Stromal cell of bone marrow (primary cell): Measurements from ENCODE around the gene VAT1.

ENCODE experiments used
- DNase-seq: peaks from one replicate; pipeline ENCODE4 v3.0.0-alpha.2; 2012; ENCODE audit warnings: low read depth

The VAT1 gene

DNA sequence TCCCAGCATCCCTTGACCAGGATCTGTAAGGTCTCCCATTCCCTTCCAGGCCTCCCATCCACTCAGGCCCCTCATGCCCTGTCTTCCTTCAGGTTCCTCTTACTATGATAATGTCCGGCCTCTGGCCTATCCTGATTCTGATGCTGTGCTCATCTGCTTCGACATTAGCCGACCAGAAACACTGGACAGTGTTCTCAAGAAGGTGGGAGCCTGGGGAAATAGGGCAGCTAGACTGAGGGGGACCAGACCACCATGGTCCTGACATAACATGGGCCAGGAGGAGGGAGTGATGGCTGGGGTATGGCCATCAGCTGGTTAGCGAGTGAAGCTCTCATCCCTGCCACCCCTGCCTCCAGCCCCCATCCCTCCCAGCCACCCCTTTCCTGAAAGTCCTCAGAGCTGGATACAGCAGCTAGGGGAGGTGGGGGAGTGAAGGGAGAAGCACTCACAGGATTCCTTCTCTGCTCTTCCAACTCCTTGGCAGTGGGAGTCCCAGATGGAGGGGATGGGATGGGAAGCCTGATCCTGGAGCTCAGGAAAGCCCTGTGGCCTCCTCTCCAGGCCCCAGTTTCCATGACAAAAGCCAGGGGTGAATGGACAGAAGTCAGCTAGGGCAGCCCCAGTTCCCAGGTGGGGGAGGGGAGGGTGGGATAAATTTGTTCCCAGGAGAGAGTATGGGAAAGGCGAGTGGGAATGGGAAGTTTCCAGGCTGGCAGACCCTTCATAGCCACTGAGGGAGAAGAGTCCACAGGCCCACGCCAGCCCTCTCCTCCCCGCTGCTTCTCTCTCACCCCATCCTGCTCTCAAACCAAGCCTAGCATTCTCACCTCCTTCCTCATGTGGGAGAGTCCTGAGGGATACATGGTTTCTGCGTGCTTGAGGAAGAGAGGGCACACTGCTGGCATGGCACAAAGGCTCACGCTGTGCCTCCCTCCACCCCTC is 5.2 kb upstream of the VAT1 start:
- DNase-seq = no peak

DNA sequence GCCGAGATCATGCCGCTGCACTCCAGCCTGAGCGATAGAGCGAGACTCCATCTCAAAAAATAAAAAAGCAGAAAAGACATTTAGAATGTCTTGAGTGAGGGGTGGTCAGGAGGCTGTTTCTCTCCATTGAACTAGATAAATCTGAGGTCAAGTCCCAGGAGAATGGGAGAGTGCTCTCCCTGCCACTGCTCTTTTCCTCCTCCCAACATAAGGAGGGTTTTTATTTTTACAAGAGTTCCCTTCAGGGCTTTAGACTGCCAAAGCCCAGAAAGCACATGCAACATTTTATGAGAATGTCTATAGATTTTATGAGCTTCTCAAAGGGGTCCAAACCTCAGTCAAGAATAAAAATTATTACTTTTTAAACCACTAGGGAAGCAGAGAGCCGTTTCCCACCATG is 4.4 kb upstream of the VAT1 start:
- no peak for DNase-seq

DNA sequence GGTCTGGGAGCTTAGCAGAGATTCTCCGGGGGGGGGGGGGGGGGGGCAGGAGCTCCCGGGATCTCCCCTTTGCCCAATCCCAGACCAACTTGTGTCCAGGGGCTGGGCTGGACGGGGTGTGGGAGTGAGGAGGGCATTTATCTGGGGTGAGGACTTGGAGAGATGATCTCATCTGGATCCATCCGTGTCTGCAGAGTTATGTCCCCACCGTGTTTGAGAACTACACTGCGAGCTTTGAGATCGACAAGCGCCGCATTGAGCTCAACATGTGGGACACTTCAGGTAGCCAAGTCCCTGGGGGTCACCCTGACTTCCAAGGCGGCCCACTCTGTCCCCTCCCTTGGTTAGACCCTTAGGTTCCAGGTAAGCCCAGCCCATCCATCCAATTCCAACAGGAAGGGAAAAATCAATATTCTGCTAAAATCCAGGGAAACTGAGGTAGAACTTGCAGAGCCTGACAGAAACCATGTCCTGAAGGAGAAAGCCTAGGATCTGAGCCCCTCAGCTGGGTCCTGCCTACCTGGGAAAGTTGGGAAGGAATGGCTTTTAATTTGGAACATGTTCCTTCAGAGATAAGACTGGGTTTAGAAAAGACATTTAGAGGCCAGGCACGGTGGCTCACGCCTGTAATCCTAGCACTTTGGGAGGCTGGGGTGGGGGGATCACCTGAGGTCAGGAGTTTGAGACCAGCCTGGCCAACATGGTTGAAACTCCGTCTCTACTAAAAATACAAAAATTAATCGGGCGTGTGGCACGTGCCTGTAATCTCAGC is 3.8 kb upstream of the VAT1 start:
- no peak for DNase-seq

DNA sequence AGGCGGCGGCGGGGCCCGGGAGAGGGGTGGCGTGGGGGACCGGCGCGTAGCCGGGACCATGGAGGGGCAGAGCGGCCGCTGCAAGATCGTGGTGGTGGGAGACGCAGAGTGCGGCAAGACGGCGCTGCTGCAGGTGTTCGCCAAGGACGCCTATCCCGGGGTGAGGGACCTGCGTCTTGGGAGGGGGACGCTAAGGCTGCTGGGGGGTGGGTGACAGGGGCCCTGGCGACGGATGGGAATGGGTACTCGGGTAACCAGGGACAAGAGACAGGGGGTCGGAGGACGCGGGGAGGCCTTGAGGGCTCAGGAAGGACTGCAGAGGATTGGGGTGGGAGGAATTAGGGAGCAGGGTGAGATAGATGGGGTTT is 3.1 kb upstream of the VAT1 start:
- DNase-seq = no peak

DNA sequence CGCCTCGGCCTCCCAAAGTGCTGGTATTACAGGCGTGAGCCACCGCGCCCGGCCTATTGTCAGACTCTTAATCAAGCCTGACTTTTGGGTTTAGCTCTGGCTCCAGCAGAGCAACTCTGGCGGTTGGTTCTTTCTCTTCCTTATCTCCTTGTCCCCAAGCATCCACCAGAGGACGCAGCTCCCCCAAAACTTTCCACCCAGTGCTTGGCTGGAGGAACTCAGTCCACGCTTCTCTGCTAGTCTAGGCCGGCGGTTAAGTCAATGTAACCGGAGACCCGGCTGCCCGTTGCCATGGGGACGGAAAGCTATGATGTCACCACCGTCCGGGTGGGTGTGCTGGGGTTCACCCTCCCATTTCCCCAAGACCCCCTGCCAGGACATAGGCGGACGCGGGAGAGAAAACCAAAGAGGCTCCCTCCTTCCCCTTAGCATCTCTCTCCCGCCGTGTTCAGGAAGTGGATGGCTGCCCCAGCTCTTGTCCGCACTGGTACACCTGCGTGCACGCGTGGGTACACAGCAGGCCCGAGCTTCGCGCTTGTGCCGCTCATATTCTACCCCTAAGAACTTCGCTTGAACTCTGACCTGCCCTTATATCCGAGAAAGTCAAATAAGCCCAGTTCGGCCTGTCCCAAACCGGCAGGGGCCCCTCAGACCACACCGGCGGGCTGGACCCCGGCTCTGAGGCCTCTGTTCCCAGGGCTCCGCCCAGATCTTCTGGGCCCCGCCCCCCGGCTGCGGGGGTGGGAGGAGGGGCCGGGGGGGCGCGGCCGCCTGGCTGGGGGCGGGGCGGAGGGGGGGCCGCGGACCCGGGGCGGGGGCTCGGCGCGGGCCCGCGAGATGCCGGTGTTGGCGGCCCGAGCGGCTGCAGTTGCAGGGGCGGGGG is 2.5 kb upstream of the VAT1 start, which contains the start of gene RND2:
TSS of gene RND2 (plus strand) at position 825 of the 883 bp plus-strand sequence. CDS start 117 bp downstream, outside the sequence.
- DNase-seq = peak; percentile 94

DNA sequence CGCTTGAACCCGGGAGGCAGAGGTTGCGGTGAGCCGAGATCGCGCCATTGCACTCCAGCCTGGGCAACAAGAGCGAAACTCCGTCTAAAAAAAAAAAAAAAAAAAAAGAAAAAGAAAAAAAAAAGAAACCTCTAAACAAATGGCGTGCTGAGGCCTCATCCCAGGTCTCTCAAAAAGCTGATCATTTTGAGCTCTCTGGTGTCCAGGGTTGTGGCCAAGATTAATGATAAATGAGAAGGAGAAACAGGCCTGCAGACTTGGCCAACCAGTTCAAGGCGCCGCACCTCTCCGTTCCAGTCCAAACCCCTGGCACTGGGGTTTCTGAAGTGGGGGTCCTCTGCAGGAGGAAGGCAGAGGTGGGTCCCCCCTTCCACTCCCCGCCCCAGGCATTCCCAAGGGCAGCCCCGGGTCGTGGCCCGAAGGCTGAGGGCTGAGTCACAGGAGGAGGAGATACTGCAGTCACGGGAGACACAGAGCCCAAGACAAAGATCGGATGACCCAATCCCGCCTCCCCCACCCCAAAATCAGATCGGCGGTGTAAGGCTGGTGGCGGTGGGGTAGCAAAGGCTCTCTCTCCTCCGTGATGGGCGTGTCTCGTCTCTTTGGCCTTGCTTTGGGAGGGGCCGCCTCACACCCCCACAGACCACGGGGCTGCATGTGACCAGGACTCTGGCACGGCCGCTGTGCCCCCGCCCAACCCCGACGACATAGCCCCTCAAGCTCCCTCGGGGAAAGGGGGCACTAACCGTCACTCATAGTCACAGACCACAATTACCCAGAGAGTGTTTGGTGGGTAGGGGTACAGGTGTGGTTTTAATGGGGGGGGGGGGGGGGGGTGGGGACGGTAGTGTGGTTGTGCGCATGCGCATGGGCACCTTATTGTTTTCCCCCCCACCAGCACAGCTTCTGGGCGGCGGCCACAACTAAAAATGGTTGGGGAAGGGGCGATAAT is 1.1 kb downstream of the VAT1 start:
- peak; percentile 75 for DNase-seq

DNA sequence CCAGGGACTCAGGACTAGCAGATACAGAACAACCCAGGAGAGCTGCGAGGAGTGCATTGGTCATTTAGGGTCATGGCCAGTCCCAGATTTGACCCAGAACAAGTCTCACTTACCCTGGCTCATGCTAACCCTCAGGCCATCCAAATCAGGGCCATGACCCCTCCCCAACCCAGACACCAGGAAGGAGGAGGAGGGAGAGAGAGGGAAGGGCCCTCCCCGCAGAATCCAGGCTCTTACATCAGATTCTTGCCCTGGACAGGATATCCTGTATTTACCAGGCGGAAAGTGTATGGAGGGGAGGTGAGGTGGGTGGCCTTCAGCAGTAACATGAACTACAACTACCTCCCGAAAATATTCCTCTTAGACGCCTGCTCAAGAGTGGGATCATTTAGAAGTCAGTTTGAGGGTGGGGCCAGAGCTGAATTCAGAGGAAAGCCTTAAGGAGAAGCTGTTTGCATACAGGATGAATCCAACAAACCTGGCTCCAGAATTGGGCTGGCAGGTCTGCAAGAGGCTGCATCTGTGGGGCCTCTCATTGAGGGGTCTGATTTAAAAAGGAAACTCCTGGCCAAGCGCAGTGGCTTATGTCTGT is 2.1 kb downstream of the VAT1 start:
- DNase-seq = no peak

DNA sequence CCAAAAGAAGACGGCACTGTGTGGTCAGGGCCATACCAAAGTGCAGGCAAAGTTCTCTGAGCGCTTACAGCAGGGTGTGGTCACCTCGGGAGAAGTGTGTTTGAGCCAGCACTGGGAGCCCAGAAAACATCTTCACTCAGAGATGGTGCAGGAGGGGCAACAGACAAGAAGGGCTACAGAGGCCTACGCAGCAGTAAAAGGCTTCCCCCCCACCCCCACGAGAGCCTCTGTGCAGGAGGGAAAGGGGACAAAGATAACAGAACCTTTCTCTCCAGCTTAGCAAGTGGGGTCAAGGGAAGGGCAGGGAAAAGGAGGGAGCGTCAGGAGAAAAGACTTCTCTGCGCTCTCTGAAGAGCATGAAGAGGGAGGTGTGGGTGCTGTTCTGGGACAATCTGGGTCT is 2.8 kb downstream of the VAT1 start:
- no peak for DNase-seq

DNA sequence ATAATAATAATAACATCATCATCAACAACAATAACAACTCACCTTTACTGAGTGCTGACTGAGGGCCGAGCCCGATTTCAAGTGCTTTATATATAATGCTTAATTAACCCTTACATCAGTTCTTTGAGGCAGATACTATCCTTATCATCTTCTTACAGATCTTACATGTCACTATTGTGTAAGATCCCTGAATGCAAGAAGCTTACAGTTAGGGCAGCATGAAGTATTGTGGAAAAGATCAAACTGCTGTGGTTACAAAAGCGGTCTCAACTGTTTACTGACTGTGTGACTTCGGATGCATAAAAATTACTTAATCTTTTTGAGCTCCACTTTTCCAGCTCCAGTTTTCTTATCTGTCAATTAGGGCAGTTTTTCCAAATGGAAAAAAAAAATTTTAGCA is 3.3 kb downstream of the VAT1 start:
- DNase-seq = no peak

DNA sequence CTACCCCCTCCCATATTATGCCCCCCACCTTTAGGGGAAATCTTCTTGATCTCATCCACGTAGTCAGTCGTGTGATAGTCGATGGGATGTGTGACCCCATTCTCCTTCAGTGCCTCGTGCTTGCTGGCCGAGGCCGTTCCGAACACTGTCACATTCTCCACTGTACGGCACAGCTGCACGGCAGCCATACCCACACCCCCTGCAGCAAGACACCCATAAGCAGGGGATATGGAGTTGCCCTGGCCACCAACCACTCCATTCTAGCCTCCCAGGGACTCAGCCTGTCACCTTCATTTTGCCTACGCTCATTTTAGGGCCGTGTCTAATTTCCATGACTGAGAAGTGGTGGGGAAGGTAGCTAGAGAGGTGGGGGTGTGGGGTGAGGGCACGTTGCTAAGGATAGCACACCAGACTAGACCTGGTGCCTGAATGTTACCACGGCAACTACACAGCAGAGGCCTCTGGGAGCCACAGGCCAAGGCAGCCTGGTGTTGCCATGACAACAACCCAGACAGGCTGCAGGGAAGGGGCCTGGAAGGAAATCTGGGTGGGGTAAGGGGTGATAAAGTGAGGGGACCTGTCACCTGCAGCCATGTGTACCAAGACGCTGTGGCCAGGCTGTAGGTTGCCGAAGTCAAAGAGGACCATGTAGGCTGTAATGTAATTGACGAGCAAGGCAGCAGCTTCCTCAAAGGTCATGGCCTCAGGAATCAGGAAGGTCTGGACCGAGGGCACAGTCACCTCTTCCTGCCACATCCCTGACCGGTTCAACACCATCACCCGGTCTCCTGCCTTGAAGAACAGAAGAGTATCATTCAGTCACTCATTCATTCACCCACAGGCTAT is 4.0 kb downstream of the VAT1 start:
- no peak for DNase-seq

DNA sequence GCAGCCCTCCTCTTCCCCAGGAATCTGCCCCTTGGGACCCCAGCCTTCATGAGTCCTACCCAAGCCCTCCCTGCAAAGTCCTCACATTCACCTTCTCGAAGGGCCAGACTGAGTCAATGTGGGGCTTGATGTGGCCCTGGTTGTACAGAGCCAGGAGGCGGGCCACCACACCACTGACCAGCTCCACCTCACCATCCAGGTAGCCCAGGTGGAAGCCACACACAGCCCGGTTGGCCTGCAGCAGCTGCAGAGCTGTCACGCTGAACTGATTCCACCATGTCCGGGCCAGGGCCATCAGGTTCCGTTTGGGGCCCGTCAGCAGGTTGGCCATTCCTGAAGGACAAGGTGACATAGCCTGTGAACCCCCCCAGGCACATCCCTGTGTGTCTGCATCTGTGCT is 6.0 kb downstream of the VAT1 start:
- DNase-seq = no peak

DNA sequence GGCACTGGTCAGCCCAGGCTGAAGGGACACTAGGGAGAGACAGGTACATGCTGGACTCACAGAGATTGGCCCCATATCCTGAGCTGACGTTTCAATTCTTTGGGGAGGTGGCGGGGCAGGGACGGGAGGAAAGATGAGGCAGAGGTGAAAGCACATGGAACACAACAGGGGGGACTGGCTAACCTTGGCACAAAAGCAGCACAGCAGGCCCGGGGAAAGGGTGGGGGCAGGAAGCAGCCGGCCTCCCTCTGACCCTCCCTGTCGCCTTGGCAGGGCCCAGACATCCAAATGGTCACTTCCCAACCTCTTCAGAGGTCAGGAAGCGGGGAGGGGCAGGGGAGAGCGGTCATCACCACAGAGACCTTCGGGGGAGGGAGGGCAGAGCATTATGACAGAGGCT is 6.6 kb downstream of the VAT1 start:
- no peak for DNase-seq

DNA sequence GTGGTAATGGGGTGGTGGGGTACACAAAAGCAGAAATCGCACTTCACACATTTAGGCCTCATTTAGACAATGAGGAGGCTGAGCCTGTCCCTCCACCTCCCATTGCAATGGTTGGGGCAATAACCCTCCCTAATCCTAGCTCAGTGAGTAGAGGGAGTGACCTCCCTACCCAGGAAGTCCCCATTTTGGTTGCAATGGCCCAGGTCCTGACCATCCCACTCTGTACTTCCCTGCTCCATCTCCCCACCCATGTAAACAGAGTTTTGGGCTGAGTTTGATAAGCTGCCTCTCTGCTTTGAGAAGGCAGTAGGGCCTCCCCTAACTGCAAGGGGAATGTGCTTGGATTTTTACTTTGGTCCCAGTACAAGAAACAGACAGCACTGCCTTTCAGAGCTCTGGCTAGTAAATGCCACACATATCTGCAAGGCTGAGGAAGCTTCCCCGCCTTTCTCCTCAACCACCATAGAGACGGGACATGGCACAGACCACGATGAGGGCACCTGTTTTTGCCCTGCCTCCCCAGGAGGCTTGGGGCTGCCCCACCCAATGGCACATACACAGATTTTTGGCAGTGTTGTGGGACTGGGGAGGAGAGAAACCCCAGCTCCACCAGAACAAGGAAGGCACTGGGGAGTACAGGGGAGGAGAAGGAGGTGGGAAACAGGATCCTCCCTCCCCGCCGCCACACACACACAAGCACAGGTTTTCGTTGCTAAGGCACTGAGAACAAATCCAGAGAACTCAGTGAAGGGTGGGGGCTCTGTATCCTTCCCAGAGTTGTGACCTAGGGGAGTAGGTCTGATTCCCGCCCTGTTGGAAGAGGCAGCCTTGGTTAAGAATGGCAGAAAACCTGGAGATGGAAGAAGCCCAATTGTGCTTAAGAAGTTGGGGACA is 7.3 kb downstream of the VAT1 start:
- no peak for DNase-seq

DNA sequence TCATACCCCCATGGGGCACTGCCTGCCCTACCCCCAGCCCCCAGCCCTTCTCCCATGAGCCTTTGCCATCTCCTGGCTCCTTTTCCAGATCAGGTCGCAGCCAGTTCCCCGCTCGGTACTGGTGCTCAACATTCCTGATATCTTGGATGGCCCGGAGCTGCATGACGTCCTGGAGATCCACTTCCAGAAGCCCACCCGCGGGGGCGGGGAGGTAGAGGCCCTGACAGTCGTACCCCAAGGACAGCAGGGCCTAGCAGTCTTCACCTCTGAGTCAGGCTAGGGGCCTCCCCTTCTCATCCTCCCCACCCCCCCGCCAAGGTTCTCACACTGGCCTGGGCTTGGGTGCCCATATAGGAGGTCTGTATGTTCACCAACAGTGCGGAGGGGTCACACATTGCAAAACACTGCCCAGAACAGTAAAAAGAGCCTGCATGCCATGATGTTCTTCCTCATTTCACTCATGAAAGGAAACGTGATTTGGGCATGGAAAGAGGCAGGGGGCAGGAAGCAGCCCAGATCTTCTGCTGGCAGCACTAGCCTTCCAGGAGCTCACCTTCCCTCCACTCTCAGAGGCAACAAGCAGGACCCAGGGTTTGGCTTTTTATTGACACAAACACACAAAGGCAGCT is 8.1 kb downstream of the VAT1 start:
- no peak for DNase-seq

DNA sequence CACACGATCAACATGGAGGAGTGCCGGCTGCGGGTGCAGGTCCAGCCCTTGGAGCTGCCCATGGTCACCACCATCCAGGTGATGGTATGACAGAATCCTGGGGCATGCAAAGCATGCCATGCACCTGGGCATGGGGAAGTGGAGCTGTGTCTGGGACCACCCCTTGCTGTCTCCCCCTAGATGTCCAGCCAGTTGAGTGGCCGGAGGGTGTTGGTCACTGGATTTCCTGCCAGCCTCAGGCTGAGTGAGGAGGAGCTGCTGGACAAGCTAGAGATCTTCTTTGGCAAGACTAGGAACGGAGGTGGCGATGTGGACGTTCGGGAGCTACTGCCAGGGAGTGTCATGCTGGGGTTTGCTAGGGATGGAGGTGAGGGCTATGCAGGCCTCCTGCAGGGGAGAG is 8.9 kb downstream of the VAT1 start:
- DNase-seq = no peak

DNA sequence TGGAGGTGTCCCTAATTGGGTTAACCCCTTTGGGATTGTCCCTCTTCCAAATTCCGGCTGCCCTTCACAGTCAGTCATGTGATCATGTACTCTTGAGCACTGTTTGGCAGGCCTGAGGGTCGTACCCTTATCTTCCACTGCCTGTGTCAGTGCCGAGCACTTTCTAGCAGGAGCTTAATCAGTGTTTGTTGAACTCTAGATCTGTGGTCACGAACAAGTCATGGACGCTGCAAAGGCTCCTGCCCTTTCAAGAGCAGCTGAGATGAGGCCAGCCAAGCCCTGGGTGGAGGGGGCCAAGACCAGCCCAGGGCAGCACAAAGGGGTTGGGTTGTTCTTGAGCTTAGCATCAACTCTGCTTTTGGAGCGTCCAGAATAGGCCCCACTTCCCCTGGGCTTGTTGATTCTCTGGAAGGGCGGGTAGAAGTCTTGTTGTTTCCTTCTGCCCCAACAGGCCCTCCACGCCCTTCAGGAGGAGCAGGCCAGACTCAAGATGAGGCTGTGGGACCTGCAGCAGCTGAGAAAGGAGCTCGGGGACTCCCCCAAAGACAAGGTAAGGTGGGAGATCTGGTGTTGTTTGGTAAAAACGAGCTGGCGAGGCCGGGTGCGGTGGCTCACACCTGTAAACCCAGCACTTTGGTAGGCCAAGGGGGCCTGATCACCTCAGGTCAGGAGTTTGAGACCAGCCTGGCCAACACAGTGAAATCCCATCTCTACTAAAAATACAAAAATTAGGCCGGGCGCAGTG is 10.3 kb downstream of the VAT1 start:
- no peak for DNase-seq

DNA sequence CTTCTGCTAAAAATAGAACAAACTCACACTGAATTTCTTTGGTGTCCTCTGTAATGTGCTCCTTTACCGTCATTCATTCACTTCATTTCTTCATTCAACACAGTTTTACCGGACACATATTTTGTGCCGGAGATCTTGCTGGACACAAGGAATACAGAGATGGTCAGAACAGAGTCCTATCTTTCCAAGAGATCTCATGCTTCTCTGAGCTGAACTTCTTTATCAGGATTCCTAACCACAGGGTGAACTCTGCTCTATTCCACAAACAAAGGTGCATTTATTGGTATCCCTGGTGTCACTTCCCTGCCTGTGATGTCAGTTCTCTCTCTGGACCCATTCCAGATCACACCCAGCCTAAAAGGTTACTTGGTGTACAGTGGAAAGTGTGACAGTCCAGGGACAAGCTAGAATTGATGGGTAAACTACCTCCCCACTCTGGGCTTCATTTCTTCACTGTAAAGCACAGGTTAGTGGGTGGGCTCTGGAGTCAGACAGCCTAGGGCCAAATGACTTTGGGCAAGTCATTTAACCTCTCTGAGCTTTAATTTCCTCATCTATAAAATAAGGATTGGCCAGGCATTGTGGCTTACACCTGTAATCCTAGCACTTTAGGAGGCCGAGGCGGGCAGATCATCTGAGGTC is 11.4 kb downstream of the VAT1 start:
- DNase-seq = no peak
